Cardiac muscle cell (in vitro differentiated cells and primary cell): ENCODE results near the gene PCMTD2. TPM values are rescaled to one million over a fixed set of nuclear protein-coding genes. Genes with fewer than 3 reads are reported as not detected.

Source experiments
- DNase-seq, 2 donors: peaks; one replicate each; pipeline versions ENCODE4 v3.0.0 to v3.0.0-alpha.2; 2010 to 2017; ENCODE audit warnings: low read depth in 1 of 2, low spot score in 1 of 2
- H3K27ac ChIP-seq: fragments of 200-600 bp; sonication (generic); 2 replicates; pipeline ENCODE4 v1.5.1; 2016
- H3K27me3 ChIP-seq: fragments of 200-600 bp; sonication (generic); 2 replicates; pipeline ENCODE4 v1.6.0; 2016; ENCODE audit warnings: control low read depth
- H3K36me3 ChIP-seq: fragments of 200-600 bp; sonication (generic); 2 replicates; pipeline ENCODE4 v1.5.1; 2016; ENCODE audit warnings: control low read depth
- H3K4me1 ChIP-seq: fragments of 200-600 bp; sonication (generic); 2 replicates; pipeline ENCODE4 v1.8.1; 2017; ENCODE audit warnings: low read depth, mild to moderate bottlenecking, mixed run types
- H3K4me3 ChIP-seq: fragments of 200-600 bp; sonication (generic); 2 replicates; pipeline ENCODE4 v1.5.1; 2016; ENCODE audit warnings: mild to moderate bottlenecking
- H3K9me3 ChIP-seq: fragments of 200-600 bp; sonication (generic); 2 replicates; pipeline ENCODE4 v1.5.1; 2017; ENCODE audit warnings: low read depth, mild to moderate bottlenecking, control low read depth
- CTCF ChIP-seq: IDR thresholded peaks from 2 replicates; pipeline ENCODE4 v1.5.1; 2012; ENCODE audit warnings: low read depth, mild to moderate bottlenecking, low read length
- polyA plus RNA-seq: library from polyadenylated mRNA; unstranded; fragments of >200 nt; fragmentation: Nextera tagmentation; extraction: Ambion mirVana; gene quantifications from 2 replicates; pipeline ENCODE4 v1.2.1, GENCODE V29; 2016
- total RNA-seq: library from RNA; depleted of rRNA; stranded (reverse); fragments of >200 nt; gene quantifications from 2 replicates; pipeline ENCODE4 v1.2.3, GENCODE V29; 2016

Gene PCMTD2
- total and polyA plus RNA-seq, 2 experiments from 2014 or later = 50.4 to 186 TPM

GRCh38 chr20:64269604-64270411 lies 14.3 kb downstream of the PCMTD2 start:
- peaks cover 29% of the 10 kb centered on the region for H3K4me1 ChIP-seq
- H3K9me3 ChIP-seq = no peaks in the 10 kb centered on the region
- no peak overlapping the region for H3K4me3 ChIP-seq
- DNase-seq = no peak
- H3K27me3 ChIP-seq = no peaks in the 10 kb centered on the region
- peaks cover 4% of the 10 kb centered on the region for H3K36me3 ChIP-seq
- TF ChIP-seq CTCF = no peak
- H3K27ac ChIP-seq = no peak overlapping the region

GRCh38 chr20:64271636-64272035 lies 16.1 kb downstream of the PCMTD2 start:
- H3K27ac ChIP-seq = no peak overlapping the region
- no peak for DNase-seq
- H3K4me1 ChIP-seq = peaks cover 26% of the 10 kb centered on the region

GRCh38 chr20:64273109-64273508 lies 17.6 kb downstream of the PCMTD2 start:
- TF ChIP-seq CTCF = no peak

More at GRCh38 chr20:64271636-64272035, 16.1 kb downstream of the PCMTD2 start:
- H3K9me3 ChIP-seq = no peaks in the 10 kb centered on the region
- no peaks in the 10 kb centered on the region for H3K27me3 ChIP-seq
- H3K36me3 ChIP-seq = peaks cover 4% of the 10 kb centered on the region
- no peak for TF ChIP-seq CTCF
- H3K4me3 ChIP-seq = no peak overlapping the region

GRCh38 chr20:64276817-64277216 lies 21.3 kb downstream of the PCMTD2 start:
- no peak for TF ChIP-seq CTCF
- no peaks in the 10 kb centered on the region for H3K27me3 ChIP-seq
- no peaks in the 10 kb centered on the region for H3K4me1 ChIP-seq
- no peak overlapping the region for H3K27ac ChIP-seq
- peaks cover 4% of the 10 kb centered on the region for H3K36me3 ChIP-seq
- DNase-seq = no peak
- H3K4me3 ChIP-seq = no peak overlapping the region
- H3K9me3 ChIP-seq = no peaks in the 10 kb centered on the region

More at GRCh38 chr20:64273109-64273508, 17.6 kb downstream of the PCMTD2 start:
- no peak overlapping the region for H3K27ac ChIP-seq
- no peak for DNase-seq
- H3K4me1 ChIP-seq = peaks cover 11% of the 10 kb centered on the region
- no peak overlapping the region for H3K4me3 ChIP-seq
- H3K36me3 ChIP-seq = peaks cover 4% of the 10 kb centered on the region
- no peaks in the 10 kb centered on the region for H3K27me3 ChIP-seq
- no peaks in the 10 kb centered on the region for H3K9me3 ChIP-seq

- Histone ChIP-seq H3K27me3 (no peaks in the 10 kb centered on the region), H3K4me1 (no peaks in the 10 kb centered on the region), H3K9me3 (no peaks in the 10 kb centered on the region), H3K4me3 (no peak overlapping the region), H3K27ac (no peak overlapping the region), H3K36me3 (peaks cover 4% of the 10 kb centered on the region)
- no peak for DNase-seq
- TF ChIP-seq CTCF = no peak
Measured at GRCh38 chr20:64277571-64278316, 22.2 kb downstream of the PCMTD2 start.
